ENCODE data around the gene TOP3B. TPM values are rescaled to one million over a fixed set of nuclear protein-coding genes. Genes with fewer than 3 reads are reported as not detected.

Gene TOP3B
- total and polyA plus RNA-seq, 10 of the 15 experiments (the other 5 are each of a cell fraction or from before 2014, with no cell fraction given), result 0.60 to 47.3 (median 33.7) TPM

- Histone ChIP-seq H3K9me3 (replicated peaks; ENCODE audit: control insufficient read depth, insufficient read depth, low read length) (no peaks in the 10 kb centered on the region), H3K4me1 (ENCODE audit: control insufficient read depth, insufficient read depth, low read length) (no peaks in the 10 kb centered on the region), H3K4me3 (no peak overlapping the region), H3K9ac (ENCODE audit: control insufficient read depth, insufficient read depth, low read length) (no peak overlapping the region), H2AFZ (ENCODE audit: control insufficient read depth, low read depth, low read length) (no peak overlapping the region), H3K36me3 (ENCODE audit: control insufficient read depth in 2 of 2, insufficient read depth in 2 of 2, low read length in 1 of 2) (no peaks in the 10 kb centered on the region), H3K4me2 (ENCODE audit: control insufficient read depth, insufficient read depth) (no peak overlapping the region), H3K27me3 (replicated peaks in 1 of 2; ENCODE audit: control insufficient read depth in 2 of 2, insufficient read depth in 2 of 2, low read length in 1 of 2) (no peaks in the 10 kb centered on the region), H4K20me1 (ENCODE audit: control insufficient read depth, insufficient read depth) (no peaks in the 10 kb centered on the region), H3K27ac (ENCODE audit: control insufficient read depth, insufficient read depth) (no peak overlapping the region), H3K79me2 (ENCODE audit: control insufficient read depth, insufficient read depth, low read length) (no peaks in the 10 kb centered on the region)
- POLR2A ChIA-PET, result interaction anchor here (1.0 kb wide), 1 partner anchor 9 kb away, joined by 3 read pairs; the partner anchor contains the start of gene TOP3B
- FAIRE-seq (no peak), ATAC-seq (no peak), DNase-seq (ENCODE audit: low read depth, low spot score) (no peak)
- TF ChIP-seq CHD4 (IDR thresholded peaks at IDR 0.05), result no peak
- TF ChIP-seq MLLT1 (IDR thresholded peaks at IDR 0.05), result no peak
- no peak for TF ChIP-seq HCFC1 (IDR thresholded peaks at IDR 0.05; ENCODE audit: low read length)
- no peak for TF ChIP-seq PRDM15 (CRISPR knock-in tag; IDR thresholded peaks at IDR 0.05)
- RAD21 ChIA-PET (ENCODE audit: unreplicated experiment), result no interaction called here
- SMC1A ChIA-PET (ENCODE audit: uncharacterized antibody, unreplicated experiment), result interaction anchor here (1.2 kb wide), 1 partner anchor 9 kb away, joined by 3 read pairs; no protein-coding TSS in a partner anchor
- in situ Hi-C loops (cut with MboI), result no loop called here
- WGBS (ENCODE audit: insufficient coverage, insufficient replicate concordance, low lambda C conversion rate, missing lambda C conversion rate), result 33% methylated on average over 5 of the region's 5 CpGs
- CTCF ChIA-PET, result interaction anchor here (1.7 kb wide), 1 partner anchor 19 kb away, joined by 5 read pairs; no protein-coding TSS in a partner anchor
- intact Hi-C loops (cut with micrococcal nuclease; ENCODE audit: unreplicated experiment), result no loop called here
- no TSS peak for BruUV-seq (replicated peaks)
Measured at GRCh38 chr22:21991774-21992173, 9.2 kb upstream of the TOP3B start.
